ENCODE measurements around the gene PID1. TPM values are rescaled to one million over a fixed set of nuclear protein-coding genes. Genes with fewer than 3 reads are reported as not detected.

PID1 gene
- total and polyA plus RNA-seq, 12 donors, result 4.5 to 81.9 (median 47.0) TPM

- Histone ChIP-seq H3K36me3 (replicated peaks in 1 of 2) (no peaks in the 10 kb centered on the region), H3K27ac (peak overlapping the region in 1 of 5 donors; percentile 0), H3K27me3 (no peaks in the 10 kb centered on the region), H3K9me3 (replicated peaks in 1 of 3) (no peaks in the 10 kb centered on the region), H3K4me1 (replicated peaks in 1 of 2) (peaks cover 0 to 2% of the 10 kb centered on the region in 2 donors), H3K4me3 (no peak overlapping the region)
- WGBS, 4 donors, result 56 to 63% (median 58%) methylated on average over 9 of the region's 9 CpGs
- intact Hi-C loops (cut with DNase I), result no loop called here
- peak in 6 of 7 donors; percentile 23 to 41 (median 30) for DNase-seq
- TF ChIP-seq POLR2A (IDR thresholded peaks at IDR 0.05), result no peak
- TF ChIP-seq, protein P1, sequence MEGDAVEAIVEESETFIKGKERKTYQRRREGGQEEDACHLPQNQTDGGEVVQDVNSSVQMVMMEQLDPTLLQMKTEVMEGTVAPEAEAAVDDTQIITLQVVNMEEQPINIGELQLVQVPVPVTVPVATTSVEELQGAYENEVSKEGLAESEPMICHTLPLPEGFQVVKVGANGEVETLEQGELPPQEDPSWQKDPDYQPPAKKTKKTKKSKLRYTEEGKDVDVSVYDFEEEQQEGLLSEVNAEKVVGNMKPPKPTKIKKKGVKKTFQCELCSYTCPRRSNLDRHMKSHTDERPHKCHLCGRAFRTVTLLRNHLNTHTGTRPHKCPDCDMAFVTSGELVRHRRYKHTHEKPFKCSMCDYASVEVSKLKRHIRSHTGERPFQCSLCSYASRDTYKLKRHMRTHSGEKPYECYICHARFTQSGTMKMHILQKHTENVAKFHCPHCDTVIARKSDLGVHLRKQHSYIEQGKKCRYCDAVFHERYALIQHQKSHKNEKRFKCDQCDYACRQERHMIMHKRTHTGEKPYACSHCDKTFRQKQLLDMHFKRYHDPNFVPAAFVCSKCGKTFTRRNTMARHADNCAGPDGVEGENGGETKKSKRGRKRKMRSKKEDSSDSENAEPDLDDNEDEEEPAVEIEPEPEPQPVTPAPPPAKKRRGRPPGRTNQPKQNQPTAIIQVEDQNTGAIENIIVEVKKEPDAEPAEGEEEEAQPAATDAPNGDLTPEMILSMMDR (IDR thresholded peaks at IDR 0.05), result no peak
These were observed 35.8 kb downstream of the PID1 start for GRCh38 chr2:229235131-229235914.

DNA sequence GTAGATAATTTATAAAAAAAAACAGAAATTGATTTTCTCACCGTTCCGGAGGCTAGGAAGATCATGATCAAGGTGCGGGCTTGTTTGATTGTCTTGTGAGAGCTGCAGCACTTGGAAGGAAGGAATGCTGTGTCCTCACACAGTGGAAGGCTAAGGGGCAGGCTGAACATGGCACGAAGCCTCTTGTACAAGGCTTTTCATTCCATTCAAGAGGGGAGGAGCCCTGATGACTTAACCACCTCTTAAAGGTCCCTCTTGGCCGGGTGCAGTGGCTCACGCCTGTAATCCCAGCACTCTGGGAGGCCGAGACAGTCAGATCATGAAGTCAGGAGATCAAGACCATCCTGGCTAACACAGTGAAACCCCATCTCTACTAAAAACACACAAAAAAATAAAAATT, 39.2 kb downstream of the PID1 start:
- no peak overlapping the region for H3K27ac ChIP-seq
- WGBS, 4 donors, result 82 to 91% (median 85%) methylated on average over 7 of the region's 7 CpGs
- intact Hi-C loops (cut with DNase I), result no loop called here
- H3K36me3 ChIP-seq (replicated peaks in 1 of 2), result no peaks in the 10 kb centered on the region
- H3K4me1 ChIP-seq (replicated peaks in 1 of 2), result peaks cover 0 to 11% of the 10 kb centered on the region in 2 donors
- H3K9me3 ChIP-seq (replicated peaks in 1 of 3), result no peaks in the 10 kb centered on the region
- no peak overlapping the region for H3K4me3 ChIP-seq
- no peak for TF ChIP-seq POLR2A (IDR thresholded peaks at IDR 0.05)
- TF ChIP-seq, protein P1 (IDR thresholded peaks at IDR 0.05), result no peak
- H3K27me3 ChIP-seq, result no peaks in the 10 kb centered on the region
- no peak for DNase-seq

- DNase-seq, result no peak
- Histone ChIP-seq H3K4me3 (no peak overlapping the region), H3K9me3 (replicated peaks in 1 of 3) (no peaks in the 10 kb centered on the region), H3K4me1 (replicated peaks in 1 of 2) (peaks cover 0 to 11% of the 10 kb centered on the region in 2 donors), H3K36me3 (replicated peaks in 1 of 2) (no peaks in the 10 kb centered on the region), H3K27me3 (no peaks in the 10 kb centered on the region), H3K27ac (no peak overlapping the region)
- intact Hi-C loops (cut with DNase I), result no loop called here
- TF ChIP-seq POLR2A (IDR thresholded peaks at IDR 0.05), result no peak
- TF ChIP-seq, protein P1 (IDR thresholded peaks at IDR 0.05), result no peak
- 56 to 71% (median 65%) methylated on average over 3 of the region's 3 CpGs for WGBS, 4 donors
These were observed 39.7 kb downstream of the PID1 start for GRCh38 chr2:229231328-229231868.

DNA sequence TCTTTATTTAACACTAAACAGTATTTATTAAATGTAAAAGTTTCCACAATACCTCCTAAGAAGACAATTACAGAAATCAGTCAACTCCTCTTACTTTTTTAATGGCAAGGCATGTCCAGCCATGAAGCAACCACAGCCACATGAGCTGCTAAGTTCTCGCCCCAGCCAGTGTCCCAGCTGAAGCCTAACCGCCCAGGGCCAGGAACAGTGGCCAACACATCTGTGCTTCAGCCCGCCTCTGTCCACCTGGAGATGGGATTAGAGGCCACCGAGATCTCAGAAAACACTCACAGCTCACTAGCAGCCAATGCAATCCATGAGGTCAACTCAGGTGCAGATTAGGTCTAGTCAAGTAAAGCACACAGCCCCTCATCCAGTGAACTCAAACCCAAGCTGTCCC, 40.2 kb downstream of the PID1 start:
- Histone ChIP-seq H3K4me1 (replicated peaks in 1 of 2) (peaks cover 0 to 11% of the 10 kb centered on the region in 2 donors), H3K27me3 (no peaks in the 10 kb centered on the region), H3K9me3 (replicated peaks in 1 of 3) (no peaks in the 10 kb centered on the region), H3K36me3 (replicated peaks in 1 of 2) (no peaks in the 10 kb centered on the region), H3K4me3 (no peak overlapping the region), H3K27ac (no peak overlapping the region)
- TF ChIP-seq POLR2A (IDR thresholded peaks at IDR 0.05), result no peak
- TF ChIP-seq, protein P1 (IDR thresholded peaks at IDR 0.05), result no peak
- intact Hi-C loops (cut with DNase I), result no loop called here
- 74 to 96% (median 84%) methylated on average over 4 of the region's 4 CpGs for WGBS, 4 donors
- DNase-seq, result no peak
